ENCODE measurements around the gene ASIC1. TPM values are rescaled to one million over a fixed set of nuclear protein-coding genes. Genes with fewer than 3 reads are reported as not detected.
A peak's percentile ranks its signal among the peaks of the same experiment; 100 is the strongest.

ASIC1 gene
- polyA plus RNA-seq, 2 donors, result 1.4 to 2.1 TPM

- Histone ChIP-seq H3K4me3 (ENCODE audit: low read depth in 1 of 2, low read length in 2 of 2) (no peak overlapping the region), H3K27ac (ENCODE audit: low read depth in 2 of 2, low read length in 1 of 2) (no peak overlapping the region), H3K4me1 (ENCODE audit: control insufficient read depth in 2 of 2, insufficient read depth in 2 of 2, low read length in 1 of 2) (no peaks in the 10 kb centered on the region), H3K27me3 (ENCODE audit: control insufficient read depth in 1 of 2, insufficient read depth in 2 of 2, low read length in 2 of 2) (no peaks in the 10 kb centered on the region), H3K36me3 (ENCODE audit: control insufficient read depth in 2 of 2, insufficient read depth in 2 of 2, low read length in 1 of 2) (no peaks in the 10 kb centered on the region), H3K9me3 (ENCODE audit: control insufficient read depth in 2 of 2, insufficient read depth in 1 of 2, low read depth in 1 of 2, low read length in 1 of 2) (no peaks in the 10 kb centered on the region)
- 67 to 72% methylated on average over 3 of the region's 3 CpGs for WGBS, 2 donors
These were observed 7.3 kb upstream of the ASIC1 start for GRCh38 chr12:50050119-50050385.

- H3K4me3 ChIP-seq (ENCODE audit: low read depth in 1 of 2, low read length in 2 of 2), result peak overlapping the region; percentile 1 to 14
These were observed 6.8 kb upstream of the ASIC1 start for GRCh38 chr12:50050410-50051098.

GRCh38 chr12:50051101-50051806 is 6.1 kb upstream of the ASIC1 start:
- 70% methylated on average over 14 of the region's 14 CpGs for WGBS, 2 donors
- H3K27me3 ChIP-seq (ENCODE audit: control insufficient read depth in 1 of 2, insufficient read depth in 2 of 2, low read length in 2 of 2), result no peaks in the 10 kb centered on the region
- H3K4me3 ChIP-seq (ENCODE audit: low read depth in 1 of 2, low read length in 2 of 2), result no peak overlapping the region
- H3K27ac ChIP-seq (ENCODE audit: low read depth in 2 of 2, low read length in 1 of 2), result no peak overlapping the region
- no peaks in the 10 kb centered on the region for H3K4me1 ChIP-seq (ENCODE audit: control insufficient read depth in 2 of 2, insufficient read depth in 2 of 2, low read length in 1 of 2)
- no peaks in the 10 kb centered on the region for H3K36me3 ChIP-seq (ENCODE audit: control insufficient read depth in 2 of 2, insufficient read depth in 2 of 2, low read length in 1 of 2)
- no peaks in the 10 kb centered on the region for H3K9me3 ChIP-seq (ENCODE audit: control insufficient read depth in 2 of 2, insufficient read depth in 1 of 2, low read depth in 1 of 2, low read length in 1 of 2)

More at GRCh38 chr12:50050410-50051098, 6.8 kb upstream of the ASIC1 start:
- Histone ChIP-seq H3K27ac (ENCODE audit: low read depth in 2 of 2, low read length in 1 of 2) (peak overlapping the region in 1 of 2 donors; percentile 5), H3K27me3 (ENCODE audit: control insufficient read depth in 1 of 2, insufficient read depth in 2 of 2, low read length in 2 of 2) (no peaks in the 10 kb centered on the region), H3K36me3 (ENCODE audit: control insufficient read depth in 2 of 2, insufficient read depth in 2 of 2, low read length in 1 of 2) (no peaks in the 10 kb centered on the region), H3K4me1 (ENCODE audit: control insufficient read depth in 2 of 2, insufficient read depth in 2 of 2, low read length in 1 of 2) (no peaks in the 10 kb centered on the region), H3K9me3 (ENCODE audit: control insufficient read depth in 2 of 2, insufficient read depth in 1 of 2, low read depth in 1 of 2, low read length in 1 of 2) (no peaks in the 10 kb centered on the region)
- WGBS, 2 donors, result 9 to 10% methylated on average over 37 of the region's 37 CpGs

GRCh38 chr12:50052544-50052943 is 4.9 kb upstream of the ASIC1 start:
- no peak overlapping the region for H3K27ac ChIP-seq (ENCODE audit: low read depth in 2 of 2, low read length in 1 of 2)
- H3K4me3 ChIP-seq (ENCODE audit: low read depth in 1 of 2, low read length in 2 of 2), result no peak overlapping the region
- no peaks in the 10 kb centered on the region for H3K36me3 ChIP-seq (ENCODE audit: control insufficient read depth in 2 of 2, insufficient read depth in 2 of 2, low read length in 1 of 2)
- peaks cover 0 to 10% of the 10 kb centered on the region in 2 donors for H3K4me1 ChIP-seq (ENCODE audit: control insufficient read depth in 2 of 2, insufficient read depth in 2 of 2, low read length in 1 of 2)
- peaks cover 0 to 3% of the 10 kb centered on the region in 2 donors for H3K27me3 ChIP-seq (ENCODE audit: control insufficient read depth in 1 of 2, insufficient read depth in 2 of 2, low read length in 2 of 2)
- no peaks in the 10 kb centered on the region for H3K9me3 ChIP-seq (ENCODE audit: control insufficient read depth in 2 of 2, insufficient read depth in 1 of 2, low read depth in 1 of 2, low read length in 1 of 2)

- Histone ChIP-seq H3K27me3 (ENCODE audit: control insufficient read depth in 1 of 2, insufficient read depth in 2 of 2, low read length in 2 of 2) (peaks cover 0 to 3% of the 10 kb centered on the region in 2 donors), H3K36me3 (ENCODE audit: control insufficient read depth in 2 of 2, insufficient read depth in 2 of 2, low read length in 1 of 2) (no peaks in the 10 kb centered on the region), H3K9me3 (ENCODE audit: control insufficient read depth in 2 of 2, insufficient read depth in 1 of 2, low read depth in 1 of 2, low read length in 1 of 2) (no peaks in the 10 kb centered on the region), H3K4me3 (ENCODE audit: low read depth in 1 of 2, low read length in 2 of 2) (no peak overlapping the region), H3K4me1 (ENCODE audit: control insufficient read depth in 2 of 2, insufficient read depth in 2 of 2, low read length in 1 of 2) (peaks cover 0 to 10% of the 10 kb centered on the region in 2 donors), H3K27ac (ENCODE audit: low read depth in 2 of 2, low read length in 1 of 2) (no peak overlapping the region)
- 94% methylated on average over 7 of the region's 7 CpGs for WGBS, 2 donors
These were observed 4.4 kb upstream of the ASIC1 start for GRCh38 chr12:50052964-50053363.

GRCh38 chr12:50053583-50053982 is 3.8 kb upstream of the ASIC1 start:
- H3K36me3 ChIP-seq (ENCODE audit: control insufficient read depth in 2 of 2, insufficient read depth in 2 of 2, low read length in 1 of 2), result no peaks in the 10 kb centered on the region
- H3K27ac ChIP-seq (ENCODE audit: low read depth in 2 of 2, low read length in 1 of 2), result no peak overlapping the region
- H3K4me3 ChIP-seq (ENCODE audit: low read depth in 1 of 2, low read length in 2 of 2), result no peak overlapping the region
- peaks cover 0 to 10% of the 10 kb centered on the region in 2 donors for H3K4me1 ChIP-seq (ENCODE audit: control insufficient read depth in 2 of 2, insufficient read depth in 2 of 2, low read length in 1 of 2)
- H3K9me3 ChIP-seq (ENCODE audit: control insufficient read depth in 2 of 2, insufficient read depth in 1 of 2, low read depth in 1 of 2, low read length in 1 of 2), result no peaks in the 10 kb centered on the region
- 91 to 92% methylated on average over 1 of the region's 1 CpG for WGBS, 2 donors
- H3K27me3 ChIP-seq (ENCODE audit: control insufficient read depth in 1 of 2, insufficient read depth in 2 of 2, low read length in 2 of 2), result peaks cover 0 to 3% of the 10 kb centered on the region in 2 donors

GRCh38 chr12:50055831-50056638 is 1.4 kb upstream of the ASIC1 start:
- H3K4me3 ChIP-seq (ENCODE audit: low read depth in 1 of 2, low read length in 2 of 2), result no peak overlapping the region
- H3K36me3 ChIP-seq (ENCODE audit: control insufficient read depth in 2 of 2, insufficient read depth in 2 of 2, low read length in 1 of 2), result no peaks in the 10 kb centered on the region
- no peaks in the 10 kb centered on the region for H3K9me3 ChIP-seq (ENCODE audit: control insufficient read depth in 2 of 2, insufficient read depth in 1 of 2, low read depth in 1 of 2, low read length in 1 of 2)
- no peak overlapping the region for H3K27ac ChIP-seq (ENCODE audit: low read depth in 2 of 2, low read length in 1 of 2)
- H3K4me1 ChIP-seq (ENCODE audit: control insufficient read depth in 2 of 2, insufficient read depth in 2 of 2, low read length in 1 of 2), result peaks cover 0 to 10% of the 10 kb centered on the region in 2 donors
- peaks cover 3 to 4% of the 10 kb centered on the region in 2 donors for H3K27me3 ChIP-seq (ENCODE audit: control insufficient read depth in 1 of 2, insufficient read depth in 2 of 2, low read length in 2 of 2)
- 7 to 14% methylated on average over 17 of the region's 17 CpGs for WGBS, 2 donors

GRCh38 chr12:50056639-50056976 is 788 bp upstream of the ASIC1 start:
- H3K27me3 ChIP-seq (ENCODE audit: control insufficient read depth in 1 of 2, insufficient read depth in 2 of 2, low read length in 2 of 2), result peaks cover 3 to 4% of the 10 kb centered on the region in 2 donors
- peaks cover 0 to 10% of the 10 kb centered on the region in 2 donors for H3K4me1 ChIP-seq (ENCODE audit: control insufficient read depth in 2 of 2, insufficient read depth in 2 of 2, low read length in 1 of 2)
- H3K9me3 ChIP-seq (ENCODE audit: control insufficient read depth in 2 of 2, insufficient read depth in 1 of 2, low read depth in 1 of 2, low read length in 1 of 2), result no peaks in the 10 kb centered on the region
- WGBS, 2 donors, result 31 to 39% methylated on average over 3 of the region's 3 CpGs
- H3K27ac ChIP-seq (ENCODE audit: low read depth in 2 of 2, low read length in 1 of 2), result no peak overlapping the region
- peak overlapping the region in 1 of 2 donors; percentile 59 for H3K4me3 ChIP-seq (ENCODE audit: low read depth in 1 of 2, low read length in 2 of 2)
- H3K36me3 ChIP-seq (ENCODE audit: control insufficient read depth in 2 of 2, insufficient read depth in 2 of 2, low read length in 1 of 2), result no peaks in the 10 kb centered on the region

- H3K27me3 ChIP-seq (ENCODE audit: control insufficient read depth in 1 of 2, insufficient read depth in 2 of 2, low read length in 2 of 2), result peaks cover 3 to 4% of the 10 kb centered on the region in 2 donors
- 17 to 30% methylated on average over 19 to 30 of the region's 30 CpGs for WGBS, 2 donors
These were observed 687 bp downstream of the ASIC1 start for GRCh38 chr12:50057896-50058670.

More at GRCh38 chr12:50057896-50058670, 687 bp downstream of the ASIC1 start:
- Histone ChIP-seq H3K4me1 (ENCODE audit: control insufficient read depth in 2 of 2, insufficient read depth in 2 of 2, low read length in 1 of 2) (peaks cover 0 to 10% of the 10 kb centered on the region in 2 donors), H3K27ac (ENCODE audit: low read depth in 2 of 2, low read length in 1 of 2) (no peak overlapping the region), H3K9me3 (ENCODE audit: control insufficient read depth in 2 of 2, insufficient read depth in 1 of 2, low read depth in 1 of 2, low read length in 1 of 2) (no peaks in the 10 kb centered on the region), H3K36me3 (ENCODE audit: control insufficient read depth in 2 of 2, insufficient read depth in 2 of 2, low read length in 1 of 2) (no peaks in the 10 kb centered on the region), H3K4me3 (ENCODE audit: low read depth in 1 of 2, low read length in 2 of 2) (peak overlapping the region; percentile 58 to 59)

All from esophagus (tissue), 2 donors.